A673 (cell line): ENCODE data around the gene FAM227B.

Source experiments
- CTCF ChIP-seq: fragments of 300-800, 200-600 bp; sonication (generic); conservative IDR thresholded peaks from 2 replicates; pipeline ENCODE4 v1.5.1; 2017; ENCODE audit warnings: low read depth, mild to moderate bottlenecking, antibody characterized with exemption, low read length, moderate library complexity, mixed read lengths
- EZH2 ChIP-seq: fragments of 200-600 bp; sonication (generic); IDR thresholded peaks from 2 replicates; pipeline ENCODE4 v1.6.1; 2017; ENCODE audit warnings: borderline replicate concordance, low read depth, mild to moderate bottlenecking, mixed read lengths, antibody characterized with exemption, low read length; ENCODE audit not compliant: poor library complexity, severe bottlenecking

GRCh38 chr15:49521802-49522201, 98.8 kb downstream of the FAM227B start:
- TF ChIP-seq CTCF = no peak
- TF ChIP-seq EZH2 = no peak
